Nephron (organoid): Measurements from ENCODE around the gene RBM34.

ENCODE experiments used
- H3K27ac Mint-ChIP-seq, 3 experiments: 2 replicates each; pipeline ENCODE4 v1.8.0; 2020; ENCODE audit warnings: mixed read lengths in 3 of 3, mild to moderate bottlenecking in 2 of 3, moderate library complexity in 1 of 3
- H3K27me3 Mint-ChIP-seq: 2 replicates; pipeline ENCODE4 v1.8.0; 2021; ENCODE audit warnings: low read depth, mild to moderate bottlenecking, moderate library complexity, mixed read lengths
- H3K36me3 Mint-ChIP-seq: 2 replicates; pipeline ENCODE4 v1.8.0; 2020; ENCODE audit warnings: low read depth, mixed read lengths
- H3K4me1 Mint-ChIP-seq: 2 replicates; pipeline ENCODE4 v1.8.0; 2020; ENCODE audit warnings: mixed read lengths
- H3K4me3 Mint-ChIP-seq, 3 experiments: 2 replicates each; pipeline ENCODE4 v1.8.0; 2020; ENCODE audit warnings: mild to moderate bottlenecking in 3 of 3, mixed read lengths in 3 of 3, moderate library complexity in 2 of 3
- H3K9me3 Mint-ChIP-seq: 2 replicates; pipeline ENCODE4 v1.8.0; 2020; ENCODE audit warnings: mixed read lengths
- CTCF ChIP-seq, 3 experiments: fragments of 200-600 bp; sonication (generic); IDR thresholded peaks; one replicate each; pipeline ENCODE4 v1.5.0; 2021; ENCODE audit warnings: antibody characterized with exemption in 3 of 3; ENCODE audit not compliant: unreplicated experiment in 3 of 3

The RBM34 gene

GRCh38 chr1:235122348-235122747 lies 38.7 kb downstream of the RBM34 start:
- Mint-ChIP-seq H3K27ac (no peak overlapping the region), H3K9me3 (no peaks in the 10 kb centered on the region), H3K27me3 (no peaks in the 10 kb centered on the region), H3K4me3 (no peak overlapping the region), H3K36me3 (peaks cover 65% of the 10 kb centered on the region), H3K4me1 (peaks cover 22% of the 10 kb centered on the region)
- no peak for TF ChIP-seq CTCF (IDR thresholded peaks at IDR 0.05; ENCODE audit: unreplicated experiment in 3 of 3)

- H3K27ac Mint-ChIP-seq, result no peak overlapping the region
- TF ChIP-seq CTCF (IDR thresholded peaks at IDR 0.05; ENCODE audit: unreplicated experiment in 3 of 3), result no peak
- H3K4me3 Mint-ChIP-seq, result no peak overlapping the region
- H3K4me1 Mint-ChIP-seq, result no peaks in the 10 kb centered on the region
- no peaks in the 10 kb centered on the region for H3K9me3 Mint-ChIP-seq
- peaks cover 80% of the 10 kb centered on the region for H3K36me3 Mint-ChIP-seq
- H3K27me3 Mint-ChIP-seq, result no peaks in the 10 kb centered on the region
Observed at GRCh38 chr1:235113183-235113917, 47.7 kb downstream of the RBM34 start.

- no peaks in the 10 kb centered on the region for H3K27me3 Mint-ChIP-seq
- peaks cover 75% of the 10 kb centered on the region for H3K36me3 Mint-ChIP-seq
- H3K4me3 Mint-ChIP-seq, result no peak overlapping the region
- no peak for TF ChIP-seq CTCF (IDR thresholded peaks at IDR 0.05; ENCODE audit: unreplicated experiment in 3 of 3)
- H3K27ac Mint-ChIP-seq, result no peak overlapping the region
- no peaks in the 10 kb centered on the region for H3K4me1 Mint-ChIP-seq
- no peaks in the 10 kb centered on the region for H3K9me3 Mint-ChIP-seq
Observed at GRCh38 chr1:235112297-235113182, 48.5 kb downstream of the RBM34 start.

GRCh38 chr1:235111107-235111506 lies 49.9 kb downstream of the RBM34 start:
- Mint-ChIP-seq H3K27me3 (no peaks in the 10 kb centered on the region), H3K27ac (peak overlapping the region in 1 of 3 experiments; percentile 33), H3K4me1 (no peaks in the 10 kb centered on the region), H3K36me3 (peaks cover 74% of the 10 kb centered on the region), H3K4me3 (no peak overlapping the region), H3K9me3 (no peaks in the 10 kb centered on the region)
- no peak for TF ChIP-seq CTCF (IDR thresholded peaks at IDR 0.05; ENCODE audit: unreplicated experiment in 3 of 3)

- TF ChIP-seq CTCF (IDR thresholded peaks at IDR 0.05; ENCODE audit: unreplicated experiment in 3 of 3), result no peak
- Mint-ChIP-seq H3K9me3 (no peaks in the 10 kb centered on the region), H3K27me3 (peaks cover 3% of the 10 kb centered on the region), H3K27ac (peak overlapping the region in 1 of 3 experiments; percentile 70), H3K4me1 (peaks cover 14% of the 10 kb centered on the region), H3K4me3 (no peak overlapping the region), H3K36me3 (peaks cover 58% of the 10 kb centered on the region)
Observed at GRCh38 chr1:235108876-235109275, 52.2 kb downstream of the RBM34 start.
